CD4-positive, alpha-beta T cell (primary cell): ENCODE measurements around the gene WASL. TPM values are rescaled to one million over a fixed set of nuclear protein-coding genes. Genes with fewer than 3 reads are reported as not detected.

Experiments used
- ATAC-seq: fragments of 200-7000 bp; cut with Tn5 transposase; one replicate; pipeline ENCODE4 v1.10.0; 2022; ENCODE audit warnings: mild to moderate bottlenecking; ENCODE audit not compliant: poor library complexity
- CTCF ChIA-PET: fragments of 350-600 bp; sonication (Branson Sonifier 250); formaldehyde crosslinking; loops from one replicate; lab custom pipeline; 2021; ENCODE audit warnings: antibody characterized with exemption, inconsistent platforms; lab: Charles Lee
- POLR2A ChIA-PET: fragments of 350-600 bp; sonication (Branson Sonifier 250); formaldehyde crosslinking; loops from one replicate; lab custom pipeline; 2021; ENCODE audit warnings: antibody characterized with exemption, inconsistent platforms; lab: Charles Lee
- DNase-seq, 14 experiments: peaks; one replicate each; pipeline ENCODE4 v3.0.0-alpha.2; 2013 to 2020; ENCODE audit warnings: mixed read lengths in 2 of 14
- H3K27ac ChIP-seq, 2 donors: one replicate each; pipeline versions ENCODE4 v1.5.1 to v1.7.0; 2013; ENCODE audit warnings: low read length in 2 of 2, low read depth in 1 of 2, mild to moderate bottlenecking in 1 of 2
- H3K27me3 ChIP-seq, 2 experiments: 1 replicate in 1 of 2; 2 replicates in 1 of 2; pipeline versions ENCODE4 v1.6.1 to v1.7.0; 2013; ENCODE audit warnings: low read length in 2 of 2, control low read depth in 1 of 2, mild to moderate bottlenecking in 1 of 2, moderate library complexity in 1 of 2; ENCODE audit not compliant: insufficient read depth in 2 of 2, control insufficient read depth in 1 of 2
- H3K36me3 ChIP-seq: one replicate; pipeline ENCODE4 v1.6.1; 2013; ENCODE audit warnings: low read length, control low read depth; ENCODE audit not compliant: insufficient read depth
- H3K4me1 ChIP-seq: one replicate; pipeline ENCODE4 v1.6.1; 2013; ENCODE audit warnings: low read length, control low read depth; ENCODE audit not compliant: insufficient read depth
- H3K4me3 ChIP-seq: one replicate; pipeline ENCODE4 v1.5.1; 2013; ENCODE audit warnings: mild to moderate bottlenecking, low read length, moderate library complexity
- H3K9me3 ChIP-seq, 2 experiments: 1 replicate in 1 of 2; 2 replicates in 1 of 2; pipeline versions ENCODE4 v1.6.1 to v1.7.0; 2013; ENCODE audit warnings: low read length in 2 of 2, mild to moderate bottlenecking in 2 of 2, control low read depth in 1 of 2, moderate library complexity in 1 of 2; ENCODE audit not compliant: control insufficient read depth in 1 of 2, insufficient read depth in 1 of 2
- H3K27ac Mint-ChIP-seq: one replicate; pipeline ENCODE4 v1.8.0; 2020; ENCODE audit warnings: mixed read lengths
- H3K27me3 Mint-ChIP-seq: one replicate; pipeline ENCODE4 v1.8.0; 2021; ENCODE audit warnings: mixed read lengths
- H3K36me3 Mint-ChIP-seq: one replicate; pipeline ENCODE4 v1.8.0; 2021; ENCODE audit warnings: low read depth, mixed read lengths
- H3K4me1 Mint-ChIP-seq: one replicate; pipeline ENCODE4 v1.8.0; 2021; ENCODE audit warnings: low read depth, mixed read lengths
- H3K4me3 Mint-ChIP-seq: one replicate; pipeline ENCODE4 v1.8.0; 2020; ENCODE audit warnings: mild to moderate bottlenecking, mixed read lengths
- H3K9me3 Mint-ChIP-seq: one replicate; pipeline ENCODE4 v1.8.0; 2020; ENCODE audit warnings: mixed read lengths
- CTCF ChIP-seq: fragments of 200-600 bp; IDR thresholded peaks from one replicate; pipeline ENCODE4 v1.8.0; 2022; ENCODE audit warnings: antibody characterized with exemption, mild to moderate bottlenecking
- intact Hi-C, 2 experiments: fragments of 100-400 bp; cut with DNase I in 1 of 2; cut with micrococcal nuclease in 1 of 2; formaldehyde crosslinking; loops; one replicate each; pipeline versions ENCODE4 v1.15.1 to v1.9.0; 2023 to 2025; cut with DNase I, micrococcal nuclease
- total RNA-seq, 174 experiments: library from RNA in 2 of 174; stranded (reverse) in 2 of 174; gene quantifications; one replicate each; pipeline ENCODE4 v1.2.3 and lab custom pipeline; 2021 to 2026

The WASL gene
- total RNA-seq, 2 experiments from 2014 or later: 8.6 to 9.3 TPM

GRCh38 chr7:123690550-123690949, 58.3 kb downstream of the WASL start:
- ChIA-PET CTCF (interaction anchor here (1.1 kb wide), 1 partner anchor 11 kb away, joined by 5 read pairs; no protein-coding TSS in a partner anchor), POLR2A (no interaction called here)
- Histone ChIP-seq H3K36me3 (peaks cover 49% of the 10 kb centered on the region), H3K27me3 (no peaks in the 10 kb centered on the region), H3K4me3 (no peak overlapping the region), H3K27ac (no peak overlapping the region), H3K9me3 (no peaks in the 10 kb centered on the region), H3K4me1 (no peaks in the 10 kb centered on the region)
- Mint-ChIP-seq H3K4me1 (no peaks in the 10 kb centered on the region), H3K9me3 (no peaks in the 10 kb centered on the region), H3K27me3 (no peaks in the 10 kb centered on the region), H3K4me3 (no peak overlapping the region), H3K36me3 (peaks cover 73% of the 10 kb centered on the region), H3K27ac (no peak overlapping the region)
- no peak for TF ChIP-seq CTCF
- ATAC-seq (no peak), DNase-seq (no peak)
- intact Hi-C loops: no loop called here

- peaks cover 73% of the 10 kb centered on the region for H3K36me3 Mint-ChIP-seq
- H3K9me3 ChIP-seq: no peaks in the 10 kb centered on the region
- no peaks in the 10 kb centered on the region for H3K4me1 Mint-ChIP-seq
- TF ChIP-seq CTCF: no peak
- H3K9me3 Mint-ChIP-seq: no peaks in the 10 kb centered on the region
- CTCF ChIA-PET: interaction anchor here (1.0 kb wide), 1 partner anchor 9 kb away, joined by 3 read pairs; no protein-coding TSS in a partner anchor
- intact Hi-C loops: no loop called here
- H3K27me3 Mint-ChIP-seq: no peaks in the 10 kb centered on the region
- no peaks in the 10 kb centered on the region for H3K27me3 ChIP-seq
- H3K4me3 ChIP-seq: no peak overlapping the region
- POLR2A ChIA-PET: no interaction called here
- ATAC-seq (no peak), DNase-seq (no peak)
- no peaks in the 10 kb centered on the region for H3K4me1 ChIP-seq
- no peak overlapping the region for H3K27ac ChIP-seq
- H3K27ac Mint-ChIP-seq: no peak overlapping the region
- peaks cover 46% of the 10 kb centered on the region for H3K36me3 ChIP-seq
- no peak overlapping the region for H3K4me3 Mint-ChIP-seq
These were observed 59.6 kb downstream of the WASL start for GRCh38 chr7:123689250-123689649.

GRCh38 chr7:123687727-123688126, 61.1 kb downstream of the WASL start:
- Histone ChIP-seq H3K27me3 (no peaks in the 10 kb centered on the region), H3K4me1 (no peaks in the 10 kb centered on the region), H3K9me3 (no peaks in the 10 kb centered on the region), H3K4me3 (no peak overlapping the region), H3K27ac (no peak overlapping the region), H3K36me3 (peaks cover 51% of the 10 kb centered on the region)
- H3K36me3 Mint-ChIP-seq: peaks cover 76% of the 10 kb centered on the region
- H3K4me3 Mint-ChIP-seq: no peak overlapping the region
- H3K4me1 Mint-ChIP-seq: no peaks in the 10 kb centered on the region
- ChIA-PET CTCF (interaction anchor here (1.4 kb wide), 1 partner anchor 14 kb away, joined by 3 read pairs; no protein-coding TSS in a partner anchor), POLR2A (interaction anchor here (0.8 kb wide), 1 partner anchor 61 kb away, joined by 3 read pairs; no protein-coding TSS in a partner anchor)
- intact Hi-C loops: no loop called here
- no peak for TF ChIP-seq CTCF
- ATAC-seq: no peak
- H3K27ac Mint-ChIP-seq: no peak overlapping the region
- no peaks in the 10 kb centered on the region for H3K27me3 Mint-ChIP-seq
- no peak for DNase-seq
- H3K9me3 Mint-ChIP-seq: no peaks in the 10 kb centered on the region
